Astrocyte (in vitro differentiated cells and primary cell): Measurements from ENCODE around the gene PDC. TPM values are rescaled to one million over a fixed set of nuclear protein-coding genes. Genes with fewer than 3 reads are reported as not detected.
"Not testable (repeated sequence)": the region's sequence is repeated elsewhere in the genome, so short reads cannot be mapped to it uniquely, and the experiment has no call there.

Source experiments
- DNase-seq: peaks from one replicate; pipeline ENCODE4 v3.0.0-alpha.2; 2010; ENCODE audit warnings: low read depth
- FAIRE-seq: peaks from 2 replicates; lab custom pipeline; 2011; peaks lifted over from hg19 to GRCh38; lab: Jason Lieb, UNC
- H2AFZ ChIP-seq: 2 replicates; pipeline ENCODE4 v1.6.0; 2012; ENCODE audit warnings: low read depth, low read length, inconsistent platforms
- H3K27ac ChIP-seq: 2 replicates; pipeline ENCODE4 v1.5.1; 2011; ENCODE audit warnings: low read depth, low read length, inconsistent platforms
- H3K27me3 ChIP-seq: 2 replicates; pipeline ENCODE4 v1.6.0; 2011; ENCODE audit warnings: low read length, inconsistent platforms; ENCODE audit not compliant: insufficient read depth
- H3K36me3 ChIP-seq: 2 replicates; pipeline ENCODE4 v1.5.1; 2011; ENCODE audit warnings: low read length, inconsistent platforms; ENCODE audit not compliant: insufficient read depth
- H3K4me1 ChIP-seq: 2 replicates; pipeline ENCODE4 v1.5.1; 2011; ENCODE audit warnings: low read length, inconsistent platforms; ENCODE audit not compliant: insufficient read depth
- H3K4me2 ChIP-seq: 2 replicates; pipeline ENCODE4 v1.6.0; 2012; ENCODE audit warnings: low read length, inconsistent platforms
- H3K4me3 ChIP-seq: 2 replicates; pipeline ENCODE4 v1.5.1; 2011; ENCODE audit warnings: low read depth, mild to moderate bottlenecking, low read length, inconsistent platforms; ENCODE audit not compliant: insufficient read depth
- H3K79me2 ChIP-seq: 2 replicates; pipeline ENCODE4 v1.6.0; 2012; ENCODE audit warnings: mild to moderate bottlenecking, low read length, inconsistent platforms; ENCODE audit not compliant: insufficient read depth
- H3K9ac ChIP-seq: 2 replicates; pipeline ENCODE4 v1.6.0; 2012; ENCODE audit warnings: mild to moderate bottlenecking, low read length, inconsistent platforms
- H3K9me3 ChIP-seq: 2 replicates; pipeline ENCODE4 v1.5.1; 2012; ENCODE audit warnings: low read depth, mild to moderate bottlenecking, low read length, inconsistent platforms; ENCODE audit not compliant: insufficient read depth
- H4K20me1 ChIP-seq: 2 replicates; pipeline ENCODE4 v1.6.0; 2012; ENCODE audit warnings: low read length, inconsistent platforms; ENCODE audit not compliant: insufficient read depth
- H3K27ac Mint-ChIP-seq: one replicate; pipeline ENCODE4 v1.8.0; 2021; ENCODE audit warnings: mild to moderate bottlenecking, mixed read lengths; ENCODE audit not compliant: unreplicated experiment
- H3K27me3 Mint-ChIP-seq: one replicate; pipeline ENCODE4 v1.8.0; 2021; ENCODE audit warnings: low read depth, mixed read lengths; ENCODE audit not compliant: unreplicated experiment
- H3K36me3 Mint-ChIP-seq: one replicate; pipeline ENCODE4 v1.8.0; 2021; ENCODE audit warnings: low read depth, mixed read lengths; ENCODE audit not compliant: unreplicated experiment
- H3K4me1 Mint-ChIP-seq: one replicate; pipeline ENCODE4 v1.8.0; 2021; ENCODE audit warnings: low read depth, mixed read lengths; ENCODE audit not compliant: unreplicated experiment
- H3K4me3 Mint-ChIP-seq: one replicate; pipeline ENCODE4 v1.8.0; 2021; ENCODE audit warnings: mild to moderate bottlenecking, moderate library complexity, mixed read lengths; ENCODE audit not compliant: unreplicated experiment
- H3K9me3 Mint-ChIP-seq: one replicate; pipeline ENCODE4 v1.8.0; 2021; ENCODE audit warnings: mild to moderate bottlenecking, mixed read lengths; ENCODE audit not compliant: unreplicated experiment
- CTCF ChIP-seq: IDR thresholded peaks from 2 replicates; pipeline ENCODE4 v1.5.1; 2011; ENCODE audit warnings: low read depth, mild to moderate bottlenecking, inconsistent platforms, low read length, moderate library complexity; ENCODE audit not compliant: insufficient read depth
- EZH2 ChIP-seq: IDR thresholded peaks from 2 replicates; pipeline ENCODE4 v1.6.1; 2012; ENCODE audit warnings: mild to moderate bottlenecking, low read length, inconsistent platforms; ENCODE audit not compliant: insufficient read depth
- total RNA-seq: library from RNA; stranded (reverse); gene quantifications from 2 replicates; pipeline ENCODE4 v1.2.1, GENCODE V29; 2021

The PDC gene
- total RNA-seq, 1 donor from 2014 or later, result not detected

- DNase-seq (no peak), FAIRE-seq (peak; percentile 49)
- H3K79me2 ChIP-seq, result no peaks in the 10 kb centered on the region
- H3K27ac ChIP-seq, result no peak overlapping the region
- no peak overlapping the region for H3K9ac ChIP-seq
- no peaks in the 10 kb centered on the region for H3K9me3 Mint-ChIP-seq
- TF ChIP-seq CTCF (no peak), EZH2 (no peak)
- no peaks in the 10 kb centered on the region for H3K9me3 ChIP-seq
- no peak overlapping the region for H3K27ac Mint-ChIP-seq
- no peak overlapping the region for H3K4me2 ChIP-seq
- no peaks in the 10 kb centered on the region for H3K27me3 Mint-ChIP-seq
- no peak overlapping the region for H2AFZ ChIP-seq
- peaks cover 2% of the 10 kb centered on the region for H3K4me1 Mint-ChIP-seq
- no peaks in the 10 kb centered on the region for H3K27me3 ChIP-seq
- H3K4me3 Mint-ChIP-seq, result no peak overlapping the region
- no peaks in the 10 kb centered on the region for H3K4me1 ChIP-seq
- H4K20me1 ChIP-seq, result no peaks in the 10 kb centered on the region
- peaks cover 42% of the 10 kb centered on the region for H3K36me3 ChIP-seq
- no peak overlapping the region for H3K4me3 ChIP-seq
- H3K36me3 Mint-ChIP-seq, result peaks cover 7% of the 10 kb centered on the region
These were observed 57.3 kb downstream of the PDC start for GRCh38 chr1:186403632-186404031.

GRCh38 chr1:186401446-186401845, 59.5 kb downstream of the PDC start:
- not testable (repeated sequence) for H3K4me1 Mint-ChIP-seq, H3K36me3 Mint-ChIP-seq, DNase-seq, H3K9me3 Mint-ChIP-seq, H3K4me2 ChIP-seq, H3K27me3 Mint-ChIP-seq, H3K79me2 ChIP-seq, H3K4me1 ChIP-seq, H2AFZ ChIP-seq, H3K27ac ChIP-seq, H3K27me3 ChIP-seq, H3K27ac Mint-ChIP-seq, H3K9ac ChIP-seq, H3K4me3 ChIP-seq, H3K9me3 ChIP-seq, FAIRE-seq, H4K20me1 ChIP-seq, H3K4me3 Mint-ChIP-seq
- H3K36me3 ChIP-seq, result peaks cover 38% of the 10 kb centered on the region

Other genes starting within 250 kb of the PDC start
- gene PRG4, start 164.8 kb downstream of the PDC start, total RNA-seq, result not detected in 2 replicates
- 78.5 and 83.8 TPM in 2 replicates for gene TPR, start 85.9 kb downstream of the PDC start, total RNA-seq
- gene ODR4, start 85.3 kb downstream of the PDC start, total RNA-seq, result 21.3 and 22.1 TPM in 2 replicates
- 2.5 and 4.7 TPM in 2 replicates for gene PTGS2, start 219.3 kb upstream of the PDC start, total RNA-seq